ENCODE data around the gene CTTNBP2. TPM values are rescaled to one million over a fixed set of nuclear protein-coding genes. Genes with fewer than 3 reads are reported as not detected.
A peak's percentile ranks its signal among the peaks of the same experiment; 100 is the strongest.

CTTNBP2 gene
- total RNA-seq, 1 experiment from 2014 or later, result 17.6 TPM

DNA sequence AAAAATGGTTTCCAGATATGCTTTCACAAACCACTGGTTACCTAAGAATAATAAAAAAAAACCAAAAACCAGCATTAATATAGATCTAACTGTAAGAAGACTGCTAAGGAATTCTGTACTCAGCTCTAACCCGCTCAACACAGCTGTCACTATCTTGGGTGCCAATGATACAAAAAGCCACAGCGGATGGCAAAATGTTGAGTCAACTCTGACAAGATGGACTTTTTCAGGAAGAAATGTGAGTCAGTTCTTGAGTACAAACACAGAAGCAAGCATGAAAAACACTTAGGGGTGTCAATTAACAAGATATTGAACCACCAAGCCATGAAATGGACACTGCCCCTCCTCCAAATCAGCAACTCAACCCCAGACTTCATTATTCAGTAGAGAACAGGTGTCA is 55.0 kb downstream of the CTTNBP2 start:
- TF ChIP-seq, protein P1, sequence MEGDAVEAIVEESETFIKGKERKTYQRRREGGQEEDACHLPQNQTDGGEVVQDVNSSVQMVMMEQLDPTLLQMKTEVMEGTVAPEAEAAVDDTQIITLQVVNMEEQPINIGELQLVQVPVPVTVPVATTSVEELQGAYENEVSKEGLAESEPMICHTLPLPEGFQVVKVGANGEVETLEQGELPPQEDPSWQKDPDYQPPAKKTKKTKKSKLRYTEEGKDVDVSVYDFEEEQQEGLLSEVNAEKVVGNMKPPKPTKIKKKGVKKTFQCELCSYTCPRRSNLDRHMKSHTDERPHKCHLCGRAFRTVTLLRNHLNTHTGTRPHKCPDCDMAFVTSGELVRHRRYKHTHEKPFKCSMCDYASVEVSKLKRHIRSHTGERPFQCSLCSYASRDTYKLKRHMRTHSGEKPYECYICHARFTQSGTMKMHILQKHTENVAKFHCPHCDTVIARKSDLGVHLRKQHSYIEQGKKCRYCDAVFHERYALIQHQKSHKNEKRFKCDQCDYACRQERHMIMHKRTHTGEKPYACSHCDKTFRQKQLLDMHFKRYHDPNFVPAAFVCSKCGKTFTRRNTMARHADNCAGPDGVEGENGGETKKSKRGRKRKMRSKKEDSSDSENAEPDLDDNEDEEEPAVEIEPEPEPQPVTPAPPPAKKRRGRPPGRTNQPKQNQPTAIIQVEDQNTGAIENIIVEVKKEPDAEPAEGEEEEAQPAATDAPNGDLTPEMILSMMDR (conservative IDR thresholded peaks at IDR 0.05), result no peak
- H3K9me3 Mint-ChIP-seq, result no peaks in the 10 kb centered on the region
- Histone ChIP-seq H3K79me2 (ENCODE audit: insufficient read depth, low read length) (no peaks in the 10 kb centered on the region; the same call in 1 of the 2 replicates), H3K56ac (ENCODE audit: insufficient read length, low read depth, low read length) (no peak overlapping the region), H4K5ac (ENCODE audit: insufficient read length, low read depth, low read length) (no peak overlapping the region), H2AFZ (ENCODE audit: low read length) (no peak overlapping the region), H3K9me3 (ENCODE audit: control insufficient read depth, low read depth, low read length) (no peaks in the 10 kb centered on the region), H3K23me2 (ENCODE audit: insufficient read length, low read depth, low read length, poor library complexity, severe bottlenecking) (no peaks in the 10 kb centered on the region), H3K23ac (ENCODE audit: insufficient read length, low read depth, low read length) (no peak overlapping the region), H2AK5ac (ENCODE audit: insufficient read length, low read length) (no peak overlapping the region), H2BK12ac (ENCODE audit: insufficient read length, low read depth, low read length) (no peak overlapping the region), H4K91ac (ENCODE audit: insufficient read length, low read depth, low read length) (no peak overlapping the region), H3K4ac (ENCODE audit: low read depth, low read length) (no peak overlapping the region), H3K14ac (ENCODE audit: insufficient read depth, low read length) (no peak overlapping the region), H4K20me1 (ENCODE audit: control insufficient read depth, insufficient read depth, insufficient read length) (no peaks in the 10 kb centered on the region), H4K8ac (replicated peaks; ENCODE audit: insufficient read length, low read depth, low read length) (no peak overlapping the region), H3K18ac (ENCODE audit: insufficient read length, low read depth, low read length) (no peak overlapping the region), H3K79me1 (ENCODE audit: insufficient read depth, low read depth, low read length, poor library complexity, severe bottlenecking) (no peaks in the 10 kb centered on the region), H3T11ph (ENCODE audit: low read length) (no peak overlapping the region), H2BK15ac (ENCODE audit: low read depth, low read length) (no peak overlapping the region), H2BK5ac (ENCODE audit: insufficient read length, low read length) (no peak overlapping the region), H3K9ac (ENCODE audit: extremely low read depth, insufficient read length, low read length) (no peak overlapping the region), H2BK20ac (ENCODE audit: low read depth, low read length, poor library complexity, severe bottlenecking) (no peak overlapping the region), H3K27me3 (ENCODE audit: insufficient read depth, low read length) (no peaks in the 10 kb centered on the region), H3K27ac (ENCODE audit: insufficient read length, low read depth, low read length) (no peak overlapping the region), H2BK120ac (ENCODE audit: low read depth, low read length, poor library complexity, severe bottlenecking) (no peak overlapping the region), H3K4me2 (ENCODE audit: insufficient read depth, insufficient read length, low read length) (no peak overlapping the region), H3K4me1 (ENCODE audit: insufficient read depth, low read length) (peaks cover 6% of the 10 kb centered on the region; the same call in 1 of the 2 replicates)
- H3K4me1 Mint-ChIP-seq, result peaks cover 20 to 31% of the 10 kb centered on the region in 2 experiments
- H3K36me3 Mint-ChIP-seq (ENCODE audit: insufficient read depth in 1 of 3, low read depth in 3 of 3), result no peaks in the 10 kb centered on the region; a peak in 1 of 7 replicates
- H3K27me3 Mint-ChIP-seq (ENCODE audit: low read depth), result no peaks in the 10 kb centered on the region
- H3K27ac Mint-ChIP-seq, result peak overlapping the region in 1 of 3 experiments; percentile 67; a peak in 1 of 7 replicates
- DNase-seq, result no peak
- no CpG with 5 or more reads among the region's 2 CpGs for WGBS (ENCODE audit: extremely low coverage, insufficient read length, low lambda C conversion rate)
- H3K4me3 Mint-ChIP-seq, result no peak overlapping the region
